ENCODE measurements around the gene CUBN.
A peak's percentile ranks its signal among the peaks of the same experiment; 100 is the strongest.

Gene CUBN

GRCh38 chr10:17041626-17042520 is 87.7 kb downstream of the CUBN start:
- DNase-seq (ENCODE audit: low read depth): no peak

- DNase-seq (ENCODE audit: low read depth): peak; percentile 63
Observed at GRCh38 chr10:17038627-17039026, 91.0 kb downstream of the CUBN start.

- no peak for DNase-seq (ENCODE audit: low read depth)
Observed at GRCh38 chr10:17037910-17038309, 91.7 kb downstream of the CUBN start.

- DNase-seq (ENCODE audit: low read depth): no peak
Observed at GRCh38 chr10:17035446-17035845, 94.2 kb downstream of the CUBN start.

- DNase-seq (ENCODE audit: low read depth): no peak
Observed at GRCh38 chr10:17033529-17034260, 95.9 kb downstream of the CUBN start.

GRCh38 chr10:17031637-17032635 is 97.7 kb downstream of the CUBN start:
- DNase-seq (ENCODE audit: low read depth): no peak

- DNase-seq (ENCODE audit: low read depth): peak; percentile 85
Observed at GRCh38 chr10:17029581-17030271, 99.9 kb downstream of the CUBN start.

- no peak for DNase-seq (ENCODE audit: low read depth)
Observed at GRCh38 chr10:17029239-17029580, 100.4 kb downstream of the CUBN start.

GRCh38 chr10:17028798-17029197 is 100.8 kb downstream of the CUBN start:
- no peak for DNase-seq (ENCODE audit: low read depth)

- DNase-seq (ENCODE audit: low read depth): peak; percentile 32
Observed at GRCh38 chr10:17026686-17027485, 102.7 kb downstream of the CUBN start.

- DNase-seq (ENCODE audit: low read depth): peak; percentile 99
Observed at GRCh38 chr10:17025444-17026295, 103.9 kb downstream of the CUBN start.

- no peak for DNase-seq (ENCODE audit: low read depth)
Observed at GRCh38 chr10:17024461-17024860, 105.2 kb downstream of the CUBN start.

GRCh38 chr10:17023386-17024298 is 106.0 kb downstream of the CUBN start:
- DNase-seq (ENCODE audit: low read depth): peak; percentile 97

GRCh38 chr10:17022896-17023295 is 106.7 kb downstream of the CUBN start:
- DNase-seq (ENCODE audit: low read depth): no peak

GRCh38 chr10:17022466-17022825 is 107.2 kb downstream of the CUBN start:
- no peak for DNase-seq (ENCODE audit: low read depth)

- no peak for DNase-seq (ENCODE audit: low read depth)
Observed at GRCh38 chr10:17021656-17022465, 107.8 kb downstream of the CUBN start.

- no peak for DNase-seq (ENCODE audit: low read depth)
Observed at GRCh38 chr10:17019696-17020095, 109.9 kb downstream of the CUBN start.

Data from EH (cell line).